Pancreas (tissue), 10 donors: ENCODE results near the gene TMEM14B. TPM values are rescaled to one million over a fixed set of nuclear protein-coding genes. Genes with fewer than 3 reads are reported as not detected.

ENCODE experiments used
- ATAC-seq, 4 donors: fragments of 200-7000 bp; cut with Tn5 transposase; one replicate each; pipeline versions ENCODE4 v1.8.0 to v1.9.1; 2020; ENCODE audit warnings: mild to moderate bottlenecking in 4 of 4, moderate library complexity in 4 of 4
- DNase-seq, 6 donors: peaks; one replicate each; pipeline ENCODE4 v3.0.0-alpha.2; 2020
- FAIRE-seq: peaks from 2 replicates; lab custom pipeline; 2012; peaks lifted over from hg19 to GRCh38; lab: Jason Lieb, UNC
- H3K27ac ChIP-seq, 4 donors: fragments of 200-600 bp; sonication (generic); 1 replicate in 3 of 4; 2 replicates in 1 of 4; pipeline versions ENCODE4 v1.5.0 to v1.8.0; 2020
- H3K27me3 ChIP-seq, 4 donors: fragments of 200-600 bp; one replicate each; pipeline ENCODE4 v1.8.0; 2021
- H3K36me3 ChIP-seq, 3 donors: fragments of 200-600 bp; sonication (generic) in 1 of 3; one replicate each; pipeline versions ENCODE4 v1.5.0 to v1.8.0; 2020 to 2021
- H3K4me1 ChIP-seq, 3 donors: fragments of 200-600 bp; one replicate each; pipeline ENCODE4 v1.8.0; 2021
- H3K4me3 ChIP-seq, 4 donors: fragments of 200-600 bp; sonication (generic) in 2 of 4; one replicate each; pipeline versions ENCODE4 v1.5.0 to v1.8.0; 2020 to 2021
- H3K9me3 ChIP-seq, 4 donors: fragments of 200-600 bp; one replicate each; pipeline ENCODE4 v1.8.0; 2021
- CTCF ChIP-seq, 4 donors: fragments of 200-600 bp; sonication (generic) in 3 of 4; IDR thresholded peaks; one replicate each; pipeline versions ENCODE4 v1.5.0 to v1.8.0; 2021; ENCODE audit warnings: antibody characterized with exemption in 4 of 4
- WGBS, 2 donors: extraction: QIAGEN DNeasy Blood & Tissue Kit; methylation state at CpG; one replicate each; pipeline ENCODE4 v1.1.7; 2013; 5-methylcytosine and 5-hydroxymethylcytosine counted together
- intact Hi-C, 3 donors: fragments of 100-400 bp; cut with DNase I; formaldehyde crosslinking; loops; one replicate each; pipeline versions ENCODE4 v1.11.1 to v1.14.2; 2022
- polyA plus RNA-seq, 2 donors: library from polyadenylated mRNA; stranded (reverse); fragments of 200-250 nt; gene quantifications; one replicate each; pipeline ENCODE4 v1.2.3, GENCODE V29; 2013
- total RNA-seq, 6 donors: library from RNA; stranded (reverse); fragmentation: NEBNext Ultra II Directional in 4 of 6; extraction: Animal tissue kit (Norgen Biotek cat#: 25700) in 4 of 6; gene quantifications; one replicate each; pipeline versions ENCODE4 v1.2.1 to v1.2.4, GENCODE V29; 2021 to 2023
- donor health status: healthy with polysubstance abuse.
- donor health status: DM: no; HTN: no; CAD: no; lungs with moderate emphysema.
- donor health status: DM: no; HTN: no; CAD: no.
- donor health status: control.
- donor health status: control.
- donor health status: Bipolar disorder and iron deficiency.
- donor health status: DM: yes; HTN: yes; CAD: no.
- donor health status: DM: no; HTN: no; CAD: no.
- donor health status: DM: no; HTN: no; CAD: no.
- donor health status: DM: yes; HTN: yes; CAD: no.

TMEM14B gene
- total and polyA plus RNA-seq, 8 donors, result 25.9 to 52.1 (median 35.3) TPM

- no peaks in the 10 kb centered on the region for H3K9me3 ChIP-seq
- H3K4me1 ChIP-seq, result no peaks in the 10 kb centered on the region
- no peak overlapping the region for H3K4me3 ChIP-seq
- H3K36me3 ChIP-seq, result no peaks in the 10 kb centered on the region
- no peak for ATAC-seq
- no peak for TF ChIP-seq CTCF (IDR thresholded peaks at IDR 0.05)
- DNase-seq, result no peak
- WGBS, 2 donors, result 85 to 90% methylated on average over 3 of the region's 3 CpGs
- FAIRE-seq, result no peak
- no peaks in the 10 kb centered on the region for H3K27me3 ChIP-seq
- no peak overlapping the region for H3K27ac ChIP-seq
- intact Hi-C loops, result no loop called here
These were observed 45.4 kb downstream of the TMEM14B start for GRCh38 chr6:10793035-10793434.

- no peak for TF ChIP-seq CTCF (IDR thresholded peaks at IDR 0.05)
- 93 to 97% methylated on average over 6 of the region's 6 CpGs for WGBS, 2 donors
- H3K4me3 ChIP-seq, result no peak overlapping the region
- H3K9me3 ChIP-seq, result no peaks in the 10 kb centered on the region
- ATAC-seq (no peak), FAIRE-seq (no peak), DNase-seq (no peak)
- H3K27ac ChIP-seq, result no peak overlapping the region
- no peaks in the 10 kb centered on the region for H3K4me1 ChIP-seq
- intact Hi-C loops, result no loop called here
- no peaks in the 10 kb centered on the region for H3K27me3 ChIP-seq
- no peaks in the 10 kb centered on the region for H3K36me3 ChIP-seq
These were observed 46.1 kb downstream of the TMEM14B start for GRCh38 chr6:10793695-10794094.

- Histone ChIP-seq H3K4me1 (no peaks in the 10 kb centered on the region), H3K27ac (no peak overlapping the region), H3K9me3 (no peaks in the 10 kb centered on the region), H3K36me3 (no peaks in the 10 kb centered on the region), H3K4me3 (no peak overlapping the region), H3K27me3 (no peaks in the 10 kb centered on the region)
- intact Hi-C loops, result no loop called here
- no peak for ATAC-seq
- FAIRE-seq, result no peak
- DNase-seq, result no peak
- 65 to 71% methylated on average over 3 of the region's 3 CpGs for WGBS, 2 donors
- no peak for TF ChIP-seq CTCF (IDR thresholded peaks at IDR 0.05)
These were observed 46.6 kb downstream of the TMEM14B start for GRCh38 chr6:10794239-10794638.

GRCh38 chr6:10800810-10801209 is 53.2 kb downstream of the TMEM14B start:
- FAIRE-seq, result no peak
- peak; percentile 70 to 85 (median 80) for ATAC-seq
- Histone ChIP-seq H3K4me3 (no peak overlapping the region), H3K4me1 (no peaks in the 10 kb centered on the region), H3K9me3 (no peaks in the 10 kb centered on the region), H3K27me3 (no peaks in the 10 kb centered on the region), H3K36me3 (no peaks in the 10 kb centered on the region), H3K27ac (no peak overlapping the region)
- intact Hi-C loops, result loop anchor here in 1 of 3 donors (5.0 kb wide), 1 partner anchor 324 kb away; no protein-coding TSS in a partner anchor
- DNase-seq, result no peak
- WGBS, 2 donors, result 45 to 63% methylated on average over 3 of the region's 3 CpGs
- TF ChIP-seq CTCF (IDR thresholded peaks at IDR 0.05), result no peak

- peak; percentile 43 for FAIRE-seq
These were observed 53.7 kb downstream of the TMEM14B start for GRCh38 chr6:10801224-10801848.

More at GRCh38 chr6:10801224-10801848, 53.7 kb downstream of the TMEM14B start:
- TF ChIP-seq CTCF (IDR thresholded peaks at IDR 0.05), result peak; percentile 95 to 98 (median 96)
- no peaks in the 10 kb centered on the region for H3K9me3 ChIP-seq
- no peak overlapping the region for H3K4me3 ChIP-seq
- H3K36me3 ChIP-seq, result no peaks in the 10 kb centered on the region
- 17 to 27% methylated on average over 2 of the region's 2 CpGs for WGBS, 2 donors
- DNase-seq (peak; percentile 29 to 80 (median 58)), ATAC-seq (peak; percentile 92 to 100 (median 98))
- no peaks in the 10 kb centered on the region for H3K27me3 ChIP-seq
- no peaks in the 10 kb centered on the region for H3K4me1 ChIP-seq
- H3K27ac ChIP-seq, result no peak overlapping the region
- intact Hi-C loops, result loop anchor here in 1 of 3 donors (5.0 kb wide), 1 partner anchor 324 kb away; no protein-coding TSS in a partner anchor
